ENCODE data around the gene KIDINS220.

The KIDINS220 gene

DNA sequence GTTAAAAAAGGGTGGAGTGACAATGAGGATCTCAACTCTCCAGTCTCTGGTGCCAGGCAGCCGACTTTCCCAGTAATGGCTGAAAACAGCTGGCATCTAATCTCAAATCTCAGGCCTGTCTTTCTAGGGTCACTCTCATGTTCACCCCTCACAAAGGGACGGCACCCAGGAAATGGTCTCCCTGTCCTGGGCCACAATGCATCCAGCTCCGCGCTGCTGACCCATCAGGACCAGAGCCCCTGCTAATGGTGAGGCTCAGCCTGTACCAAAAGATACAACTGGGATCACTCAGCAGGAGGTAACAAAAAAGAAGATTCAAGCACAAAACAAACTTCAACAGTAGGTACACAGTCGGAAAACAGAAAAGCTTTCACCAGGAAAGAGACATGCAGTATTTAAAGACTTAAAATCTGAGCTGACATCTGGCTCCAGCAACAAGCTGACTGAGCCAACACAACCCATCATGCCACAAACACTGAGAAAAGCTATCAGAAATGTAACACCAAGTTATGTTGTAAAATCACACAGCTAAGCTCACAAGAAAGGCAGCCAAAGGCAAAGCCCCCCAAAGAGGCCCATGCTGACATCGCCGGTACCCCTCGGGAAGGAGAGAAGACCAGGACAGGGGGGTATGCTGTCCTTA lies 13.6 kb upstream of the KIDINS220 start:
- no peak for DNase-seq

DNA sequence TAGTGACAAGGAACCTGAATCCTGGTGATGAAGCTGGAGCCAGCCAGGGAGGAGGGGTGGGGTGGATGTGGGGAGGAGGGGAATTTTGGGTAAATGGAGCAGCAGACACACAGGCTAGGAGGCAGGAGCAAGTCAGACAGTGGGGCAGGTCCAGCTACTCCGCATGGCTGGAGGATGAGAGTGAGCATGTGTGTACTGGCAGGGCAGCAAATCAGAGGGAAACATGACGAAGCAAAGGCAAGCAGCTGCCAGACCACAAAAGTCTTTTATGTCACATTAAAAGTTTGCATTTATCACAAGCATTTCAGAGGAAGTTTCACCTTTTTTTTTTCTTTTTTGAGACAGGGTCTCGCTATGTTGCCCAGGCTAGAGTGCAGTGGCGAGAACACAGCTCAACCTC lies 11.9 kb upstream of the KIDINS220 start:
- DNase-seq, result no peak

DNA sequence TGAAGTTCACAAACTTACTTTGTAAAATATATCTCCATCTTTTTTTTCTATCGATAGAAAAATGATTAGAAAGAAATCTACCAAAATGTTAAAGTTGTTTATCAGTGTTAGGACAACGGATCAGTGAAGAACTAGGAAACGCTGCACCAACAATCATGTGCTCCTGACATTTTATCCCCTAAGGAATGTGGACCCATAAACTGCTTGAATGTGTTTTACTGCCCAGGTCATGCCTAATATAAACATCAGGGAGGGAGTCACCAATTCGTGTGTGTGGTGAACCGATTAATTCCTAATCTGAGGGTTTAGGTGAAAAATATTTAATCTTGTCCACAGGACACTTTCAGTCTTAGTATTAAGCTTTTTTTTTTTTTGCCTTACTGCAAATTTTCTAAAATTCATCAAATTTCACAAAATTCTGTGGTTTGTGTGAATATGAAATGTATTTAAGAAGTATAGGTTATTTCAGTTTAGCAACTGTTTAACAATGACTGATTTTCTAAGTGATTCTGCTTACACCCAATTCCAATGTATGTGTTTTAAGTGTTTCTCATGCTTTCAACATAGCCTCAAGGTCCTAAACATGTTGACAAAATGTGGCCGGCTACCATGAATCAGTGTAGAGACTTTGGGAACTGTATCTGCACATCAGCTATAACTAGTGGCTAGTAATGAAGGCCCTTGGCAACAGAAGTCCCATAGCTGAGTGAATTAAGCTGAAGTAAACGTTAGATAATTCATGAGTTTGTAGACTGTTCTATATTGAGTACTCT lies 11.1 kb upstream of the KIDINS220 start:
- no peak for DNase-seq

DNA sequence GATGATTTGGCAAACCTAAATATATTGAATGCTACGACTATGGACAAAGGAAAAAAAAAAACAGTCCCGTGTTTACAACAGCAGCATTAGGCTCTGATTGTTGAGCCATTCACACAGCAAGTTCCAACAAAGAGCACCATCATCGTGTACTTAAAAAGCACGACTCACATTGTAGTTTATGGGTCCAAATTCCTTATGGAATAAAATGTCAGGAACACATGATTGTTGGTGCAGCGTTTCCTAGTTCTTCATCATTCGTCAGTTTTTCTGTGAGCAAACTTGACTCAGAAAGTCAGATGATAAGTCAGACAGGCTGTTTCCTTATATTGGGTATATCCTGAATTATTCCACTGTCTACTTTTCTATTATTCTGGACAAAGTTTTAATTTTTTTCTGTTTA lies 10.0 kb upstream of the KIDINS220 start:
- DNase-seq, result no peak

DNA sequence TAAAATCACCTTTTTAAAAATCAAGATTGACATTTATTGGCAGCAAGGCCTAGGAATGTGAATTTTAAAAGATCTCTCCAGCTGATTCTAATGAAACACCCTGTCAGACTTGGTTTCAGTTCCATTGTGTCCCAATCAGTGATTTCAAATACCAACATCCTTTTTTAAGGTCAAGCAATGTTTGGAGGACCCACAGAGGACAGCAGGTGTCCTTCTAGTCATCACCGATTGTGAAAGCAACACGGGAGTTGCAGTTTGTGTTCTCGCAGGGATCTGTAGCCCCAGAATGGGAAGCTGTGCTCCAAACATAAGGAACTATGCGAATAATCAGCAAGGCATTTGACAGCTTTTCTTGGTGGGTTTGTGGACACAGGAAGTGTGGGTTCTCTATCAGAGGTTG lies 4.5 kb upstream of the KIDINS220 start:
- no peak for DNase-seq

DNA sequence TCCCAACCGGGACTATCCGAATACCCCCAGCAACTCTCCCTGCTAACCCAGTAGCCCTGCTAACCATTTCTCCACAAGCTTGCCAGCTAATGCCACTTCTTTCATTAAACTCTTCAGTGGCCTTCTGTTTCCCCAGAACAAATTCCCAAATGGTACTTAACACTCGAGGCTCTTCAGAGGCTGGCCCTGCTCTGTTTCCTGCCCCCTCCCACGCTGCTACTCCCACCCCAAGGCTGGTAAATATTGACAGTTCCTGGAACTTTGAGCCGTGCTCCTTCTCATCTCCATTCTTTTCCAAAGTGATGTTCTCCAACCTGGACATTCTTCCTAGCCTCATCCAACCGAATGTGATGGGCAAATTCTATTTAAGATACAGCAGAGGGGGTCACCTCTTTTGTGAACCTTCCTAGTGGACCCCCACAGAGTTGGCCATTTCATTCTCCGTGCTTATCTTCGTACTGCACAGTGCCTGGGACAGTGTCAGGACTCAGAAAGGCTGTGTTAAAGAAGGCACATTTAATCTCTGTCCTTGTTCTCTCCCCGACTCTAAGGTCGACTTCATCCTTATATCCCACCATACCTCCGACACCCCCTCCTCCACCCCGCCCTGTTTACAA lies 3.2 kb upstream of the KIDINS220 start:
- no peak for DNase-seq

DNA sequence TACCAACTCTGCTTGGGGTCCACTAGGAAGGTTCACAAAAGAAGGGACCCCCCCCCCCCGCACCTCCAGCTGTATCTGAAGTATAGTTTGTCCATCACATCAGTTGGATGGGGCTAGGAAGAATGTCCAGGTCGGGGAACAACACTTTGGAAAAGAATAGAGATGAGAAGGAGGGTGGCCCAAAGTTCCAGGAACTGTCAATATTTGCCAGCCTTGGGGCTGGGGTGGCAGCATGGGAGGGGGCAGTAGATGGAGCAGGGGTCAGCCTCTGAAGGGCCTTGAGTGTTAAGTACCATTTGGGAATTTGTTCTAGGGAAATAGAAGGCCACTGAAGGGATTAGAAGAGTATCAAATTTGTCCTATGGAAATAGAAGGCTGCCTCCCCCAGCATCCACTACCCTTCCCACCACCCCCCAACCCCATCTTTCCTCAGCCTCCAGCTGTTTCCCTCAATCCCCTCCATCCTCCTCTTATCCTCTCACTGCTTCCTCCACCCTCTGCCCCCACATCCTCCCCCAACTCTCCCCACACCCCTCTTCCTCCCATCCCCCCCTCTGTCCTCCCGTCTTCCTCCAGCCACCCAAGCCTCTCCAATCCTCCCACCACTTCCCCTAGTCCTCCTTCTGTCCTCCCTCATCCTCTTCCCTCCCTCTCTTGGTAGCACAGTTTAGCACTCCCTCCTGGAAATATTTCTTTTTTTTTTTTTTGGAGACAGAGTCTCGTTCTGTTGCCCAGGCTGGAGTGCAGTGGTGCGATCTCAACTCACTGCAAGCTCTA lies 2.0 kb upstream of the KIDINS220 start:
- DNase-seq, result no peak

DNA sequence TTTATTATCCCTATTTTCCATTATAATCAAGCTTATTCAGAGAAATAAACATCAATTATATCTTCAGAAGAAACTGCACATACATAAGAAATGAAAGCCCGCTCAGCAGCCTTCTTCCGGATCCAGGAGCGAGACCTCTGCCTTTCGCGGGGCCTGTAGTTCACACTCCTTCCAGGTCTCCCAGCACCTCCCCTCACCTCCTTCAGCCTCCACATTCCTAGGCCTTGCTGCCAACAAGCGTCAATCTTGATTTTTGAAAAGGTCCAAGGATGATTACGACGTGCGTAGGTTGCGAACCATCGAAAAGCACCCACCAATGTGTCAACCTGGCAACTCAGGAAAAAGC lies 355 bp upstream of the KIDINS220 start:
- DNase-seq, result no peak

DNA sequence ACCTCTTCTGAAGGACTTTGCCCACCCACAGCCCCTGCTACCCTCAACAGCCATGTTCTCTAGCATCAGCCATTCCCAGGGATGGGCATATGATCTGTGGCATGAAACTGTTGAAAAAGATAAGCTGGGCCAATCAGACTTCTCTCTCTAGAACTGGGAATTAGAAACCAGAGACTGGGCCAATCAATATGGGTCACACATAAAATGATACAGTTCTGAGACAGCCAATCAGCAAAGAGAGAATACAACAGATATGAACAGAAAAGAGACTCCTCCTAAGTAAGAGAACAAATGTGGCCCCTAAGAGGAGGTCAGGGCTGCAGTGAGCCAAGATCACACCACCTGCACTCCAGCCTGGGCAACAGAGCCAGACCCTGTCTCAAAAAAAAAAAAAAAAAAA lies 2.1 kb downstream of the KIDINS220 start:
- no peak for DNase-seq

DNA sequence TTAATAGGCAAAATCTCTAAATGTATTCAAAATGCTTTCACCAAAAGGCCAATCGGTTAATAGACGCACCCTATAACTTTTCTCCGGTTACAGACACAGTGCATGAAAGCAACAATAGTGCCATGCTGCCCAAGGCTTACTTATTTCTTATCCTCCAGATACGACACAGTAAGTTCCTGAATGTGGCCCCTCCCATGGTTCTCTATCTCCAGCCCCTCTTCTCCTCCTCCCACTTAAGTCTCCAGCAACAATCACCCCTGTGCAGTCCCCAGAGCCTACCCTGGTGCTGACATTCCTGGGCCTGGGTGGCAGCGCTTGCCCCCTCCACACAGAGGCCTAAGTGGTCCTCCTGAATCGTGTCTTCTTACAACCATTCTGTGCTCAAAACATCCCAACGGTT lies 3.6 kb downstream of the KIDINS220 start:
- DNase-seq, result no peak

DNA sequence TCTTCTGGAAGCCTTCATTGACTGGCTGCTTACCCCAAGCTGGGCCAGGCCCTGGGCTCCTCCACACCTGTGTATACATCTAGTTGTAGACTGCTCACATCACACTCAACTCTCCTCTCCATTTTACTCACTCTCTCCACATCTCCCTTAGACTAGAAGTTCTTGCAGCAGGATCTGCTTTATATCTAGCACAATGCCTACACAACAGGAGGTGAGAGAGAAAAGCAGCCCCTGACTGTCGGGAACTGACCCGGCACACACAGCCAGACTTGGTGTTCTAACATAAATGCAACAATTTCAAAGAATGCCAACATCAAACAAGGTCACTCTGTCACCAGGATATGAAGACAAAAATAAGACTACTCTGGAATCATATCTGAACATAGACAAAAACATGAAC lies 5.9 kb downstream of the KIDINS220 start:
- DNase-seq, result no peak

DNA sequence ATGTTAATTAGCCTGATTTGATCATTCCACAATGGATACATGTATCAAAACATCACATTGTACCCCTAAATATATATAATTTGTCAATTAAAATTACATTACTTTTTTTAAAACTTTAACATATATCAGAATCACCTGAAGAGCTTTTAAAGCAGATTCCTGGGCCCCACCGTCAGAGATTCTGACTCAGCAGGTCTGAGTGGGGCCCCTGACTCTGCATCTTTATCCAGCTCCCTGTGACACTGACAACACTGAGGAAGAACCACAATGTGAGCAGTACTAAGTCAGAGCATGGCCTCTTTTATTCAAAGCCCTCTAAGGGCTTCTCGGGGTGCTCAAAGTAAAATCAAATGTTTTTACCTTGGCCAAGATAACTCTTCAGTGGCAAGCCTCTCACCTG lies 9.7 kb downstream of the KIDINS220 start:
- no peak for DNase-seq

DNA sequence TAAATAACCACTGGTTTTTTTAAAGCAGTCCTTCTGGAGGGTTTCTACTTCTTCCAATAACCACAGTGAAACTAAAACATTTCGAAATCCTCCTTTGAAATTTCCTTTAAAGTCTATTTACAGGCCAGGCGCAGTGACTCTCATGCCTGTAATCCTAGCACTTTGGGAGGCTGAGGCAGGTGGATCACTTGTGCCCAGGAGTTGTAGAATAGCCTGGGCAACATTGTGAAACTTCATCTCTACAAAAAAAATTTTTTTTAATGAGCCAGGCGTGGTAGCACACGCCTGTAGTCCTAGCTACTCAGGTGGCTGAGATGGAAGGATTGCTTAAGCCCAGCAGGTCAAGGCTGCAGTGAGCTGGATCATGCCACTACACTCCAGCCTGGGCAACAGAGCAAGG lies 15.2 kb downstream of the KIDINS220 start:
- no peak for DNase-seq

DNA sequence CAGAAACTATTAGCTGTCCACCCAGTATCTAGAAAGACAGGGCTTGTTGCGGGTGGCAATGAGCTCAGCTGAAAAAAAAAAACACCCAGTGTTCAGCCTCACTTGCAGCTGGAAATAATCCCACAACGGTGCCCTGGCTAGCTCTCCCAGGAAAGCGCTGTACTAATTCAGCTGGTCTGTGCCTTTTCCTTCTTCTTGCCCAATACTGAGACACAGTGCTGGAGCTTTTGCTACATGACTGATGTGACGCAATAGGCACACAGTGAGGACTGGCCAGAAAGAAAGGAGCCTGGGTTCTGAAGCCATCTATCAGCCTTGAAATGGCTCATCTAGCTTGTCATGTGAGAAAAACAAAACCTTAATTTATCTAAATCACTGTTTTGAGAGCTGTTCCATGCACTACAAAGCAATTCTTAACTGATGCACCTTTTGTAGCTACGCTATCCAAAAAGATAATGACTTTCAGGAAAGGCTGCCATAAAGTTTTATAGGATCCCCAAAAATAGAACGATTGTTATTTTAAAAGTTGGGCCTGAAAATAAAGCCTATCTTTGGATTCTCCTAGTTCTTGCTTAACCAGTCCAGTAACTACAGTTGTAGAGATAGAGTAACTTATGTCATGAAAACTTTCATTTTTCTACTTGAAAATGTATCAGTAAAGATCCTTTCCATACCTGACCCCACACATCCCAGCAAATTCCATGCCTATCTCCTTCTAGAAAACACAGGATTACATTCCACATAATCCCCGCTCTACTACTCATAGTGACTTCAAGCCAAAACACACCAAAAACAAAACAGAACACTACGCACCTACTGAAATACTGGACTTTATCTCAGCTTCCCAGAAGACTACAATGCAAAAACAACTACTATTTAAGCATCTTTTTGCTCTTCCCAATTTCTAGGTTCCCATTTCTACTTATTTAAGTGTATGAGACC lies 15.9 kb downstream of the KIDINS220 start:
- DNase-seq, result no peak

DNA sequence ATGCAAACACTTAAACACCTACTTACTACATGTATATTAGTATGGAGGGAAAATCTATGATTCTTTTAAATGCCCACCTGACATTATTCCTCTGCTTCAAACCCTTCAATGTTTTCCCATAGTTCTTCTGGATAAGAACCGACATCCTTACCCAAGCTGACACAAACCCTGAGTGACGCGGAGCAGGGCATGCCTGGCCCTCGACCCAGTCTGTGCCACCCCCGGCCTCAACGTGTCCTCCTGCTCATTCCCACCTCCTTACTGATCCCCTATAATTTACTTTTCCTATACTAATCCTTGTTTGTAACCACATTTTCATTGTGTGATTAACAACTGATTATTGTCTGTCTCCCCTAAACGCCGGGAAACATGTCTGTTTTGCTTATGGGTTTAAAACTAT lies 17.5 kb downstream of the KIDINS220 start:
- no peak for DNase-seq

DNA sequence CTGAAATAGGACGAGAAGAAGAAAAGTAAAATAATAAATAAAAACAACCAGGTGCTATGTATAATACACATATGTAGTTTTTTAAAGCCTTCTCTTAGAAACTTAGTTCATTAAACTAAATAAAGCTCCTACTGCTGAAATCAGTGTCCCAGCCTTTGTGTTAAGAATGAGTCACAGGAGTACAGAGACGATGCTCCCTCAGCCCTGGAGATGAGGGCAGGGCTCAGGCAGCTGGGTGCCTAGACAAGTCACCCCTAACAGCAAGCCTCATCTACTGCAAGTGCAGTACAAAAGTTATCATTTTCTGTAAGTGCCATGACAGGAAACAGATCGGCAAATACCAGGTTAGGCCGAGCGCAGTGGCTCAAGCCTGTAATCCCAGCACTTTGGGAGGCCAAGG lies 18.2 kb downstream of the KIDINS220 start:
- DNase-seq, result no peak

DNA sequence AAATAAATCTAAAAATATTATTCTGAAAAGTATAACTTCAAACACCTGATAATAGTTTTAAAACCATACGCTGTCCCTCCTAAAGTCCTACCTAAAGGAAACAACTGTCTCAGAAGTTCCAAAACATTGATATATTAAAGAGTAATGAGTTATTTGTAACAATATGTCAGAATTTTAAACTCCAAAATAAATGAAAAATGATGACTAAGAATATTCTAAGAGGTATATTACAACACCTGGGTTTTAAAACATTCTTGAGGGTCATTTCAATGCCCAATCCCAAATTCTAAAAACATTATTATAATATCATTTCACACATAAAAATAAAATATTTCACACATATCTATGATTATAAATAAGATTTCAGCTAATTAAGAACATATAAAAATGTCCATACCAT lies 20.2 kb downstream of the KIDINS220 start:
- DNase-seq, result no peak

DNA sequence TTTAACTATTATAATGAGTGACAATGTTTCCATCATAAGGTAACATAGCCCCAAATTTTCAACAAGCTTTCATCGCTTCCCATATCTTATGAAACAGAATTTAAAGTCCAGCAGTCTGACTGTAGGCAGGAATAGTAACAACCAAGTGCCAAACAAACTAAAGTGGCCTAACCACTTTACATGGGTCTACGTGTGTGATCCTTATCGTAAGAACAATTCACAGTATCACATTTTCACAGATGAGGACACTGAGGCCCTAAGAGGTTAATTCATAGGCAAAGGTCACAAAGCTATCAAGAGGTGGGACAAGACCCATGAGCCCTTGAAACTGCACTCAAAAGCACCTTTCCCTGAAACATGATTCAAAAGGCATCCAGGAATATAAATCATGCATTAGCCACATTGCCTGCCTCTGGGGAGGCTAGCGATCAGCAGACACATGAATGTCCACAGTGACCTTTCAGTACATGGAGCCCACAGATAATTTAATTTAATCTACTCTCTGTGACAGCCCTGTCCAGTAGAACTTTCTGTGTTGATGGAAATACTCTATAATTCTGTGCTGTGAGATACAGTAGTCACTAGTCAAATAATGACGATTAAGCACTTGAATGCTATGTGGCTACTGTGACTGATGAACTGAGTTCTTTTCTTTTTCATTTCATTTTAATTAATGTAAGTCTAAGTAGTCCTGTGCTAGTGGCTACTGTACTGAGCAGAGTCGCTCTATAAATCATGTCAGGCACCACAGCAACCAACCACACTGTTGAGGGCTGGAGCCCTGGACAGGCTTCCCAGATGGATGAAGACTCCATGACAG lies 30.3 kb downstream of the KIDINS220 start:
- no peak for DNase-seq

DNA sequence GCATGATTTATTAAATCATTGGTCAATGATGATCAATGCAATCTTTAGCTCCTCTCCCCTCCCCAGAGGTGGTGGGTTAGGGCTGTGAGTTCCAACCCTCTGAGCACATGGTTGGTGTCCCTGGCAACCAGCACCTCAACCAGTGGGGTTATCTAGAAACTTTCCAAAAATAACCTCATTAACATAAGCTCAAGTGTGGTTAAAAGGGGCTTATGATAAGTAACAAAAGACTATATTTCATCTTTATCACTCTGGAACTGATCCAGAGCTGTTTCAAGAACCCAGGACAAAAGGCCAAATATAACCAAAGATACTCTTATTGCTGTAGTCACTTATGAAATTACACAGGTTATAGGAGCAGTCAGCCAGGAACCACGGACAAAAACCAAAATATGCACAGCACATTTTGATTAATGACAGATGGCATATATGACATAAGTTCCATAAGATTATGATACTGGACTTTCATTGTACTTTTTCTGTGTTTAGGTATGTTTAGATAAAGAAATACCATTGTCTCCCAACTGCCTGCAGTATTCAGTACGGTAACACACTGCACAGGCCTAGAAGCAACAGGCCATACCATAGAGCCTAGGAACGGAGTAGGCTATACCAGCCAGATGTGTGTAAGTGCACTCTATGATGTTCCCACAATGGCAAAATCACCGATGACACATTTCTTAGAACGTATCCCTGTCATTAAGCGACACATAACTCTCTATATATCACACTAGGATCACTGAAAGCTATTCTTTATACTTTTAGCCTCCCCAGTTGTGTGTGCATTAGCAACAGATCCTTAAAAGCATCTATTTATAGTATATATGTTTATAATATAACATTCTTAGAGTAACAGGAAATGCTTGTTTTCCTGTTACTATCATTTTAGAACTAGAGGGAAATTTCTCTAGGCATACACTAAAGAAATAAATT lies 31.9 kb downstream of the KIDINS220 start:
- no peak for DNase-seq

DNA sequence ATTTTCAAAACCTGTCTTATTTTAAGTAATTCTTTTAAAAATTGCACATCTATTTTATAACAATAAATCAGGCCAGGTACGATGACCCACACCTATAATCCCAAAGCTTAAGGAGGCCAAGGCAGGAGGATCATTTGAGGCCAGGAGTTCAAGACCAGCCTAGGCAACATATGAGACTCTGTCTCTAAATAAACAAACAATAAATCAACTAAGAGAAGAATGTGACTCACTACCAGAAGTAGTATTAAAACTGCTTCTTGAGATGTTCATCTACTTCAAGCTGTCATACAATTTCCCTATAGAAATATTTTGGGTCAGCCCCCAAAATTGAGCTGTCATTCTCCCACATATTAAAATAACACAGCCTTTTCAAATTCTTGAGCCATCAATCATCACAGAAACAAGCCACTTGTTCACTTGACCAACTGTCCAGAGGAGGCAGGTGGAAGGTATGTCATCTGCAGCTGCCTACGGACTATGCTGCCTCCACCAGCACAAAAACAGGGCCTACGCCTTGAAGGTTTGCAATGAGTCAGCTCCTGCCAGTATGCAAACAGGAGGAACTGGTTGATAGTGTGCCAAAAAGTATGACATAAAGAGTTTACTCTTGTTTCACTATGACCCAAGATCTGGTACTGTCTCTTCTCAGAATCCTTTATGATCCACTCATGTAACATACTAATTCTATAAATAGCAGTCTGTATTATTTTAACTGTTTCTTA lies 33.6 kb downstream of the KIDINS220 start:
- DNase-seq, result no peak

Measured in CD4-positive, alpha-beta T cell treated with Interleukin-21 for 1 hour (primary cell).